Pancreas (tissue), 10 donors: Measurements from ENCODE around the gene CORO1C. TPM values are rescaled to one million over a fixed set of nuclear protein-coding genes. Genes with fewer than 3 reads are reported as not detected.

Source experiments
- ATAC-seq, 4 donors: fragments of 200-7000 bp; cut with Tn5 transposase; one replicate each; pipeline versions ENCODE4 v1.8.0 to v1.9.1; 2020; ENCODE audit warnings: mild to moderate bottlenecking in 4 of 4, moderate library complexity in 4 of 4
- DNase-seq, 6 donors: peaks; one replicate each; pipeline ENCODE4 v3.0.0-alpha.2; 2020
- FAIRE-seq: peaks from 2 replicates; lab custom pipeline; 2012; peaks lifted over from hg19 to GRCh38; lab: Jason Lieb, UNC
- H3K27ac ChIP-seq, 4 donors: fragments of 200-600 bp; sonication (generic); 1 replicate in 3 of 4; 2 replicates in 1 of 4; pipeline versions ENCODE4 v1.5.0 to v1.8.0; 2020
- H3K27me3 ChIP-seq, 4 donors: fragments of 200-600 bp; one replicate each; pipeline ENCODE4 v1.8.0; 2021
- H3K36me3 ChIP-seq, 3 donors: fragments of 200-600 bp; sonication (generic) in 1 of 3; one replicate each; pipeline versions ENCODE4 v1.5.0 to v1.8.0; 2020 to 2021
- H3K4me1 ChIP-seq, 3 donors: fragments of 200-600 bp; one replicate each; pipeline ENCODE4 v1.8.0; 2021
- H3K4me3 ChIP-seq, 4 donors: fragments of 200-600 bp; sonication (generic) in 2 of 4; one replicate each; pipeline versions ENCODE4 v1.5.0 to v1.8.0; 2020 to 2021
- H3K9me3 ChIP-seq, 4 donors: fragments of 200-600 bp; one replicate each; pipeline ENCODE4 v1.8.0; 2021
- CTCF ChIP-seq, 4 donors: fragments of 200-600 bp; sonication (generic) in 3 of 4; IDR thresholded peaks; one replicate each; pipeline versions ENCODE4 v1.5.0 to v1.8.0; 2021; ENCODE audit warnings: antibody characterized with exemption in 4 of 4
- WGBS, 2 donors: extraction: QIAGEN DNeasy Blood & Tissue Kit; methylation state at CpG; one replicate each; pipeline ENCODE4 v1.1.7; 2013; 5-methylcytosine and 5-hydroxymethylcytosine counted together
- intact Hi-C, 3 donors: fragments of 100-400 bp; cut with DNase I; formaldehyde crosslinking; loops; one replicate each; pipeline versions ENCODE4 v1.11.1 to v1.14.2; 2022
- polyA plus RNA-seq, 2 donors: library from polyadenylated mRNA; stranded (reverse); fragments of 200-250 nt; gene quantifications; one replicate each; pipeline ENCODE4 v1.2.3, GENCODE V29; 2013
- total RNA-seq, 6 donors: library from RNA; stranded (reverse); fragmentation: NEBNext Ultra II Directional in 4 of 6; extraction: Animal tissue kit (Norgen Biotek cat#: 25700) in 4 of 6; gene quantifications; one replicate each; pipeline versions ENCODE4 v1.2.1 to v1.2.4, GENCODE V29; 2021 to 2023
- donor health status: healthy with polysubstance abuse.
- donor health status: DM: no; HTN: no; CAD: no; lungs with moderate emphysema.
- donor health status: DM: no; HTN: no; CAD: no.
- donor health status: control.
- donor health status: control.
- donor health status: Bipolar disorder and iron deficiency.
- donor health status: DM: yes; HTN: yes; CAD: no.
- donor health status: DM: no; HTN: no; CAD: no.
- donor health status: DM: no; HTN: no; CAD: no.
- donor health status: DM: yes; HTN: yes; CAD: no.

Gene CORO1C
- total and polyA plus RNA-seq, 8 donors, result 9.9 to 62.3 (median 15.4) TPM

- Histone ChIP-seq H3K9me3 (no peaks in the 10 kb centered on the region), H3K4me3 (no peak overlapping the region), H3K27me3 (no peaks in the 10 kb centered on the region), H3K27ac (no peak overlapping the region), H3K36me3 (peaks cover 0 to 11% (median 7%) of the 10 kb centered on the region in 3 donors), H3K4me1 (no peaks in the 10 kb centered on the region)
- no peak for ATAC-seq
- intact Hi-C loops, result no loop called here
- no peak for TF ChIP-seq CTCF (IDR thresholded peaks at IDR 0.05)
- DNase-seq, result no peak
- WGBS, 2 donors, result 71 to 72% methylated on average over 3 of the region's 3 CpGs
- no peak for FAIRE-seq
These were observed 77.4 kb downstream of the CORO1C start for GRCh38 chr12:108653922-108654321.

GRCh38 chr12:108653082-108653516, 78.2 kb downstream of the CORO1C start:
- H3K27me3 ChIP-seq, result no peaks in the 10 kb centered on the region
- H3K27ac ChIP-seq, result no peak overlapping the region
- peaks cover 0 to 5% (median 3%) of the 10 kb centered on the region in 3 donors for H3K36me3 ChIP-seq
- no peak for DNase-seq
- no peaks in the 10 kb centered on the region for H3K9me3 ChIP-seq
- no peaks in the 10 kb centered on the region for H3K4me1 ChIP-seq
- intact Hi-C loops, result no loop called here
- no peak for TF ChIP-seq CTCF (IDR thresholded peaks at IDR 0.05)
- FAIRE-seq, result no peak
- no peak for ATAC-seq
- H3K4me3 ChIP-seq, result no peak overlapping the region

GRCh38 chr12:108650083-108650482, 81.2 kb downstream of the CORO1C start:
- no peak for ATAC-seq
- Histone ChIP-seq H3K9me3 (no peaks in the 10 kb centered on the region), H3K36me3 (no peaks in the 10 kb centered on the region), H3K4me1 (no peaks in the 10 kb centered on the region), H3K27me3 (no peaks in the 10 kb centered on the region), H3K4me3 (no peak overlapping the region), H3K27ac (no peak overlapping the region)
- no peak for DNase-seq
- TF ChIP-seq CTCF (IDR thresholded peaks at IDR 0.05), result no peak
- WGBS, 2 donors, result 88 to 93% methylated on average over 2 of the region's 2 CpGs
- no peak for FAIRE-seq
- intact Hi-C loops, result no loop called here

- DNase-seq, result no peak
- Histone ChIP-seq H3K4me1 (peaks cover 0 to 1% (median 0%) of the 10 kb centered on the region in 3 donors), H3K36me3 (no peaks in the 10 kb centered on the region), H3K27ac (no peak overlapping the region), H3K27me3 (no peaks in the 10 kb centered on the region), H3K4me3 (no peak overlapping the region), H3K9me3 (no peaks in the 10 kb centered on the region)
- ATAC-seq, result peak in 1 of 4 donors; percentile 28
- FAIRE-seq, result no peak
- intact Hi-C loops, result no loop called here
- WGBS, 2 donors, result 72 to 75% methylated on average over 4 of the region's 4 CpGs
- no peak for TF ChIP-seq CTCF (IDR thresholded peaks at IDR 0.05)
These were observed 81.6 kb downstream of the CORO1C start for GRCh38 chr12:108649669-108650068.

GRCh38 chr12:108649126-108649525, 82.2 kb downstream of the CORO1C start:
- WGBS, 2 donors, result 84 to 92% methylated on average over 6 of the region's 6 CpGs
- ATAC-seq, result no peak
- Histone ChIP-seq H3K4me3 (no peak overlapping the region), H3K4me1 (peaks cover 0 to 5% (median 0%) of the 10 kb centered on the region in 3 donors), H3K27me3 (no peaks in the 10 kb centered on the region), H3K27ac (no peak overlapping the region), H3K9me3 (no peaks in the 10 kb centered on the region), H3K36me3 (no peaks in the 10 kb centered on the region)
- TF ChIP-seq CTCF (IDR thresholded peaks at IDR 0.05), result no peak
- no peak for DNase-seq
- intact Hi-C loops, result no loop called here
- FAIRE-seq, result no peak
